ENCODE results near the gene RCAN2.

GRCh38 chr6:46312654-46313053 lies 178.6 kb downstream of the RCAN2 start:
- TF ChIP-seq CTCF (conservative IDR thresholded peaks at IDR 0.05; ENCODE audit: low read length): no peak
- no peak for TF ChIP-seq EZH2phosphoT487 (IDR thresholded peaks at IDR 0.05; ENCODE audit: borderline replicate concordance, low read depth, low read length)

All from OCI-LY7 (cell line).